Duodenal mucosa (tissue), 2 donors: ENCODE results near the gene GALNT10.

Source experiments
- H3K27ac ChIP-seq: one replicate; pipeline ENCODE4 v1.7.0; 2013; ENCODE audit warnings: low read depth, low read length
- H3K27me3 ChIP-seq, 2 donors: one replicate each; pipeline ENCODE4 v1.7.0; 2013; ENCODE audit warnings: low read length in 2 of 2, control low read depth in 1 of 2; ENCODE audit not compliant: insufficient read depth in 2 of 2, control insufficient read depth in 1 of 2
- H3K36me3 ChIP-seq, 2 donors: one replicate each; pipeline ENCODE4 v1.7.0; 2013; ENCODE audit warnings: low read length in 2 of 2, control low read depth in 1 of 2; ENCODE audit not compliant: insufficient read depth in 2 of 2, control insufficient read depth in 1 of 2
- H3K4me1 ChIP-seq, 2 donors: one replicate each; pipeline ENCODE4 v1.7.0; 2013; ENCODE audit warnings: low read length in 2 of 2, control low read depth in 1 of 2; ENCODE audit not compliant: insufficient read depth in 2 of 2, control insufficient read depth in 1 of 2
- H3K4me3 ChIP-seq, 2 donors: one replicate each; pipeline ENCODE4 v1.7.0; 2013; ENCODE audit warnings: low read length in 2 of 2, low read depth in 1 of 2
- H3K9ac ChIP-seq, 2 donors: one replicate each; pipeline ENCODE4 v1.7.0; 2013; ENCODE audit warnings: low read length in 2 of 2, low read depth in 1 of 2
- H3K9me3 ChIP-seq, 2 donors: one replicate each; pipeline ENCODE4 v1.7.0; 2013; ENCODE audit warnings: low read length in 2 of 2, control low read depth in 1 of 2; ENCODE audit not compliant: control insufficient read depth in 1 of 2

Gene GALNT10

GRCh38 chr5:154234551-154234950, 44.0 kb downstream of the GALNT10 start:
- Histone ChIP-seq H3K9me3 (no peaks in the 10 kb centered on the region), H3K27ac (no peak overlapping the region), H3K36me3 (no peaks in the 10 kb centered on the region), H3K9ac (no peak overlapping the region), H3K4me1 (peaks cover 0 to 3% of the 10 kb centered on the region in 2 donors), H3K4me3 (no peak overlapping the region), H3K27me3 (no peaks in the 10 kb centered on the region)

- Histone ChIP-seq H3K27me3 (no peaks in the 10 kb centered on the region), H3K9me3 (no peaks in the 10 kb centered on the region), H3K4me1 (peaks cover 1 to 12% of the 10 kb centered on the region in 2 donors)
These were observed 45.5 kb downstream of the GALNT10 start for GRCh38 chr5:154236011-154236410.

GRCh38 chr5:154236536-154237375, 46.2 kb downstream of the GALNT10 start:
- no peak overlapping the region for H3K27ac ChIP-seq
- no peaks in the 10 kb centered on the region for H3K36me3 ChIP-seq
- no peaks in the 10 kb centered on the region for H3K9me3 ChIP-seq
- H3K4me3 ChIP-seq: no peak overlapping the region
- H3K4me1 ChIP-seq: peaks cover 4 to 12% of the 10 kb centered on the region in 2 donors
- no peaks in the 10 kb centered on the region for H3K27me3 ChIP-seq
- no peak overlapping the region for H3K9ac ChIP-seq

More at GRCh38 chr5:154236011-154236410, 45.5 kb downstream of the GALNT10 start:
- H3K27ac ChIP-seq: no peak overlapping the region
- H3K9ac ChIP-seq: no peak overlapping the region
- H3K36me3 ChIP-seq: no peaks in the 10 kb centered on the region
- no peak overlapping the region for H3K4me3 ChIP-seq

- Histone ChIP-seq H3K9me3 (no peaks in the 10 kb centered on the region), H3K27ac (no peak overlapping the region), H3K4me1 (peaks cover 4 to 12% of the 10 kb centered on the region in 2 donors), H3K4me3 (no peak overlapping the region), H3K9ac (no peak overlapping the region), H3K27me3 (no peaks in the 10 kb centered on the region), H3K36me3 (no peaks in the 10 kb centered on the region)
These were observed 46.8 kb downstream of the GALNT10 start for GRCh38 chr5:154237376-154237743.

DNA sequence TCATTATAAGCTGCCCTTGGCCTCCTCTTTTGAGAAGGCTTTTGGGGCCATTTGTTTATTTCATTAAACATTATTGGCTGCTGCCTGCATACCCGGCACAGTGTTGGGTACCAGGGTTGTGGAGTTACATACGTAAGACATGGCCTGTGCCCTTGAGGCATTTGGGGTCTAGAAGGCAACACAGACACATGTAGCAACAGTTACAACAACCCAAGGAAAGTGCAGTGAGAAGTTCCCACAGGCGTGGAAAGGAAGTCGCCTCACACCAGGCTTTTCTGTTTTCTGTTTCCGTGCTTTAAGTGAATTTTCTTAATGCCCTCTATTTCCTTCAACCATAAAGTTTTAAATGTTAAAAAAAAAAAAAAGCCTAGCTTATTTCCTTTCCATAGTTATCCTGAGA, 47.4 kb downstream of the GALNT10 start:
- H3K4me1 ChIP-seq: peaks cover 4 to 12% of the 10 kb centered on the region in 2 donors
- H3K27me3 ChIP-seq: no peaks in the 10 kb centered on the region
- H3K36me3 ChIP-seq: no peaks in the 10 kb centered on the region
- H3K9me3 ChIP-seq: no peaks in the 10 kb centered on the region
- H3K9ac ChIP-seq: no peak overlapping the region
- H3K27ac ChIP-seq: no peak overlapping the region
- no peak overlapping the region for H3K4me3 ChIP-seq

DNA sequence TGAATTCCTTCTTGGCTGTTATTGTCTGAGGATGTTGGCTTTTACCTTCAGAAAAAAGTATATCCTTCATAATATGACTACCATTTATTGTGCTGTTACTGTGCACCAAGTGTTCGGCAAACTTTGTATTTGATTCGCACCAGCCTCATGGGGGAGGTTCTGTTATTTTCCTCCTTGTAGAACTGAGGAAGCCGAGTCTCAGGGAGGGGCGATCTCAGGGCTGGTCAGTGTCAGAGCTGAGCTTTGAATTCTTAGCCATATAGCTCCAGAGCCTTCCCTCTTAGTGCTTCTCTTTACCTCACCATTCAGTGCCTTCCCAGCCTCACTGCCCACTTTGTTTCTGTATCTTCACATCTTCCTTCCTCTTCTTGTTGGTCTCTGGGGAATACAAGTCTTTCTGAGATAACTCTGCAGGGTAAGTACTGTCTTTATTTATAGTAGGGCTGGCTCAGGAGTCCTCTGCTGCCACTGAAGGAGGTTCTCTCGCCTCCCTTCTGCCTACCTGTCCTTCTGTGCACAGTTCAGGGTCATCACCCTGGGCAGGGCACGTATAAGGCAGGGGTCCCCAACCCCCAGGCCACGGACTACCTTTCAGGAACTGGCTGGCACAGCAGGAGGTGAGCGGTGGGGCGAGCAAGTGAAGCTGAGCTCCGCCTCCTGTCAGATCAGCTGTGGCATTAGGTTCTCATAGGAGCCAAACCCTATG, 48.4 kb downstream of the GALNT10 start:
- no peaks in the 10 kb centered on the region for H3K36me3 ChIP-seq
- peaks cover 4 to 12% of the 10 kb centered on the region in 2 donors for H3K4me1 ChIP-seq
- no peak overlapping the region for H3K4me3 ChIP-seq
- H3K9ac ChIP-seq: no peak overlapping the region
- no peaks in the 10 kb centered on the region for H3K27me3 ChIP-seq
- H3K9me3 ChIP-seq: no peaks in the 10 kb centered on the region
- no peak overlapping the region for H3K27ac ChIP-seq

DNA sequence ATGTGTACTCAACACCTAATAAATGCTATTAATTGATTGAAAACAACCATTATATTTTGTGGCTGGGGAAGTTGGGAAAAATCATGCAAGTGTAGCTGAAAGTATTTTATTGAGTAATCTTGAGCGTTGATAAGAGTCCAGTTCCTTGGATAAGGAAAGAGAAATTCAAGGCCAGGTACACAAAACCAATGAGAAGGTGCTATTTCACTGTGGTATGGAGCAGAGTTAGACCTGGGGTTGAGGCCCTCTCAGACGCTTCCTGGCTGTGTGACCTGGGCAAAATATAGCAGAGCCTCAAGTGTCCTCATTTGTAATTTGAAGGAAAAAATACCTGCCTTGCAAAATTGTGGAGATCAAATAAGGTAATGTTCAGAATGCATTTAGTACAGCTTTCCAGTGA, 50.1 kb downstream of the GALNT10 start:
- H3K9me3 ChIP-seq: peaks cover 0 to 2% of the 10 kb centered on the region in 2 donors
- no peaks in the 10 kb centered on the region for H3K36me3 ChIP-seq
- H3K27me3 ChIP-seq: no peaks in the 10 kb centered on the region
- H3K27ac ChIP-seq: no peak overlapping the region
- H3K4me1 ChIP-seq: peaks cover 4 to 12% of the 10 kb centered on the region in 2 donors
- no peak overlapping the region for H3K4me3 ChIP-seq
- no peak overlapping the region for H3K9ac ChIP-seq

DNA sequence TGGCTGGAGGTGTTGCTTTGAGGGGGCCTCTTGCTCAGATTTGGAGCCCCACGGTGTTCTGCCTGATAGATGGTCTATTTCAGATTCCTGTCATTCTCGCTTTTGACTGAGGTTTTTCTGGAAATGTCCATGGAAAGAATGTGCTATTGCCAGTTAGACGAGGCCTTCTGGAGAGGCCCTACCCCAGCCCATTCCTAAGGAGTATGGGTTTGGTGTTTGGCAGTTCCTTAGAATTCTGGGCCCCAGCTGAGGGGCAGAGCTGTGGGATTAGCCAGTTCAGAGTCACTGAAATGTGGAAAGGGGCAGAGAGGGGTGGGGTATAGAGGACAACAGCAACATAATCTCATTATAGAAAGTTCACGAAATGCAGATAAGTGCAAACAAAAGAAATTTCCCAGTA, 50.5 kb downstream of the GALNT10 start:
- Histone ChIP-seq H3K27ac (no peak overlapping the region), H3K4me3 (no peak overlapping the region), H3K9ac (no peak overlapping the region), H3K4me1 (peaks cover 4 to 12% of the 10 kb centered on the region in 2 donors), H3K9me3 (peaks cover 0 to 2% of the 10 kb centered on the region in 2 donors), H3K36me3 (no peaks in the 10 kb centered on the region), H3K27me3 (no peaks in the 10 kb centered on the region)

DNA sequence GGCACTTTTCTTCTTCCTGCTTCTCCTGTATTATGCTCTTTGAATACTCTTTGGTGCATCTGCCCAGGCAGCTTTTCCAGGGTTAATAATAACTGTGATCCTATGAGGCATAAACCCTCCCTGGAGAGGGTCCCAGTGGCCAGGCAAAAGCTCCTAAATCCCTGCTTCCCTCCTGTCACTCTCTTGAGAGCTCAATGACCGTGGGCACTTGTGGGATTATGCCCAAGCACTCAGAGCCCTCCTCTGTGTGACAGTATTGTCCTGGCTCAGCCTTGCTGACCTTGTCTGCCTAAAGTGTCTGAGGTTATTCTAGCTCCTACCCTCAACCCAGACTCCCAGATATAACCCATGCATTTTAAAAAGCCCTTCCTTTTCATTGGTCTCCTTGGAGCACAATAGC, 51.9 kb downstream of the GALNT10 start:
- Histone ChIP-seq H3K4me1 (peaks cover 4 to 12% of the 10 kb centered on the region in 2 donors), H3K27ac (no peak overlapping the region), H3K9me3 (peaks cover 0 to 2% of the 10 kb centered on the region in 2 donors), H3K27me3 (no peaks in the 10 kb centered on the region), H3K9ac (no peak overlapping the region), H3K4me3 (no peak overlapping the region), H3K36me3 (no peaks in the 10 kb centered on the region)

GRCh38 chr5:154242964-154243376, 52.4 kb downstream of the GALNT10 start:
- no peak overlapping the region for H3K9ac ChIP-seq
- H3K27me3 ChIP-seq: no peaks in the 10 kb centered on the region
- no peak overlapping the region for H3K27ac ChIP-seq
- no peaks in the 10 kb centered on the region for H3K36me3 ChIP-seq
- H3K4me3 ChIP-seq: no peak overlapping the region
- H3K4me1 ChIP-seq: peaks cover 4 to 12% of the 10 kb centered on the region in 2 donors
- H3K9me3 ChIP-seq: peaks cover 0 to 2% of the 10 kb centered on the region in 2 donors
